HepG2 (cell line): Measurements from ENCODE around the gene OR6C65.
A peak's percentile ranks its signal among the peaks of the same experiment; 100 is the strongest.
"Not testable (repeated sequence)": the region's sequence is repeated elsewhere in the genome, so short reads cannot be mapped to it uniquely, and the experiment has no call there.

Source experiments
- NPAS2 ChIP-seq: sonication (generic); formaldehyde crosslinking; IDR thresholded peaks from 2 replicates; pipeline ENCODE4 v1.8.0; 2022; ENCODE audit warnings: mild to moderate bottlenecking, missing genetic modification reagents, borderline replicate concordance
- SETDB1 ChIP-seq: sonication (generic); formaldehyde crosslinking; IDR thresholded peaks from 2 replicates; pipeline ENCODE4 v1.5.1; 2020; ENCODE audit warnings: missing genetic modification reagents, mild to moderate bottlenecking, borderline replicate concordance
- TF ChIP-seq, protein P1 (sequence below): sonication (generic); formaldehyde crosslinking; IDR thresholded peaks from 2 replicates; pipeline ENCODE4 v1.5.0; 2020; ENCODE audit warnings: mild to moderate bottlenecking, missing genetic modification reagents, moderate library complexity
- TF ChIP-seq, protein P2 (sequence below): IDR thresholded peaks from 2 replicates; pipeline ENCODE4 v1.6.1; 2012; ENCODE audit warnings: inconsistent platforms

GRCh38 chr12:55413498-55414388 lies 13.4 kb downstream of the OR6C65 start:
- TF ChIP-seq, protein P1, sequence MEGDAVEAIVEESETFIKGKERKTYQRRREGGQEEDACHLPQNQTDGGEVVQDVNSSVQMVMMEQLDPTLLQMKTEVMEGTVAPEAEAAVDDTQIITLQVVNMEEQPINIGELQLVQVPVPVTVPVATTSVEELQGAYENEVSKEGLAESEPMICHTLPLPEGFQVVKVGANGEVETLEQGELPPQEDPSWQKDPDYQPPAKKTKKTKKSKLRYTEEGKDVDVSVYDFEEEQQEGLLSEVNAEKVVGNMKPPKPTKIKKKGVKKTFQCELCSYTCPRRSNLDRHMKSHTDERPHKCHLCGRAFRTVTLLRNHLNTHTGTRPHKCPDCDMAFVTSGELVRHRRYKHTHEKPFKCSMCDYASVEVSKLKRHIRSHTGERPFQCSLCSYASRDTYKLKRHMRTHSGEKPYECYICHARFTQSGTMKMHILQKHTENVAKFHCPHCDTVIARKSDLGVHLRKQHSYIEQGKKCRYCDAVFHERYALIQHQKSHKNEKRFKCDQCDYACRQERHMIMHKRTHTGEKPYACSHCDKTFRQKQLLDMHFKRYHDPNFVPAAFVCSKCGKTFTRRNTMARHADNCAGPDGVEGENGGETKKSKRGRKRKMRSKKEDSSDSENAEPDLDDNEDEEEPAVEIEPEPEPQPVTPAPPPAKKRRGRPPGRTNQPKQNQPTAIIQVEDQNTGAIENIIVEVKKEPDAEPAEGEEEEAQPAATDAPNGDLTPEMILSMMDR (CRISPR knock-in tag): peak; percentile 17; the same call in 1 of the 2 replicates
- TF ChIP-seq NPAS2, SETDB1 (CRISPR knock-in tag): not testable (repeated sequence)
- TF ChIP-seq, protein P2, sequence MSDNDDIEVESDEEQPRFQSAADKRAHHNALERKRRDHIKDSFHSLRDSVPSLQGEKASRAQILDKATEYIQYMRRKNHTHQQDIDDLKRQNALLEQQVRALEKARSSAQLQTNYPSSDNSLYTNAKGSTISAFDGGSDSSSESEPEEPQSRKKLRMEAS: not testable (repeated sequence)
